ENCODE results near the gene TEKTIP1.

The TEKTIP1 gene

GRCh38 chr19:3586127-3586626, 47.2 kb downstream of the TEKTIP1 start:
- H3K36me3 ChIP-seq (ENCODE audit: control insufficient read depth, insufficient read depth, low read length, severe bottlenecking): no peaks in the 10 kb centered on the region
- H3K4me1 ChIP-seq (ENCODE audit: control insufficient read depth, insufficient read depth, low read length): no peaks in the 10 kb centered on the region
- DNase-seq (ENCODE audit: low read depth): peak; percentile 39
- H3K9ac ChIP-seq (ENCODE audit: low read length): no peak overlapping the region
- H3K27me3 ChIP-seq (replicated peaks; ENCODE audit: control insufficient read depth, insufficient read depth, low read length): peaks cover 9% of the 10 kb centered on the region
- no peak overlapping the region for H3K4me3 ChIP-seq (ENCODE audit: low read length)
- no peaks in the 10 kb centered on the region for H3K9me3 ChIP-seq (ENCODE audit: control insufficient read depth, low read length)

GRCh38 chr19:3586707-3587346, 47.9 kb downstream of the TEKTIP1 start:
- no peak overlapping the region for H3K4me3 ChIP-seq (ENCODE audit: low read length)
- H3K9me3 ChIP-seq (ENCODE audit: control insufficient read depth, low read length): no peaks in the 10 kb centered on the region
- no peaks in the 10 kb centered on the region for H3K4me1 ChIP-seq (ENCODE audit: control insufficient read depth, insufficient read depth, low read length)
- H3K36me3 ChIP-seq (ENCODE audit: control insufficient read depth, insufficient read depth, low read length, severe bottlenecking): no peaks in the 10 kb centered on the region
- no peak for DNase-seq (ENCODE audit: low read depth)
- peaks cover 9% of the 10 kb centered on the region for H3K27me3 ChIP-seq (replicated peaks; ENCODE audit: control insufficient read depth, insufficient read depth, low read length)
- no peak overlapping the region for H3K9ac ChIP-seq (ENCODE audit: low read length)

- Histone ChIP-seq H3K4me3 (ENCODE audit: low read length) (no peak overlapping the region), H3K4me1 (ENCODE audit: control insufficient read depth, insufficient read depth, low read length) (no peaks in the 10 kb centered on the region), H3K27me3 (replicated peaks; ENCODE audit: control insufficient read depth, insufficient read depth, low read length) (peaks cover 18% of the 10 kb centered on the region), H3K9ac (ENCODE audit: low read length) (no peak overlapping the region), H3K9me3 (ENCODE audit: control insufficient read depth, low read length) (no peaks in the 10 kb centered on the region), H3K36me3 (ENCODE audit: control insufficient read depth, insufficient read depth, low read length, severe bottlenecking) (no peaks in the 10 kb centered on the region)
- no peak for DNase-seq (ENCODE audit: low read depth)
Observed at GRCh38 chr19:3589439-3589838, 50.5 kb downstream of the TEKTIP1 start.

- H3K4me3 ChIP-seq (ENCODE audit: low read length): no peak overlapping the region
- no peak for DNase-seq (ENCODE audit: low read depth)
- peaks cover 18% of the 10 kb centered on the region for H3K27me3 ChIP-seq (replicated peaks; ENCODE audit: control insufficient read depth, insufficient read depth, low read length)
- no peaks in the 10 kb centered on the region for H3K9me3 ChIP-seq (ENCODE audit: control insufficient read depth, low read length)
- H3K9ac ChIP-seq (ENCODE audit: low read length): no peak overlapping the region
- no peaks in the 10 kb centered on the region for H3K4me1 ChIP-seq (ENCODE audit: control insufficient read depth, insufficient read depth, low read length)
- H3K36me3 ChIP-seq (ENCODE audit: control insufficient read depth, insufficient read depth, low read length, severe bottlenecking): no peaks in the 10 kb centered on the region
Observed at GRCh38 chr19:3589949-3590348, 51.0 kb downstream of the TEKTIP1 start.

GRCh38 chr19:3590991-3591659, 52.2 kb downstream of the TEKTIP1 start:
- H3K4me3 ChIP-seq (ENCODE audit: low read length): no peak overlapping the region
- no peaks in the 10 kb centered on the region for H3K9me3 ChIP-seq (ENCODE audit: control insufficient read depth, low read length)
- H3K27me3 ChIP-seq (replicated peaks; ENCODE audit: control insufficient read depth, insufficient read depth, low read length): peaks cover 12% of the 10 kb centered on the region
- no peaks in the 10 kb centered on the region for H3K36me3 ChIP-seq (ENCODE audit: control insufficient read depth, insufficient read depth, low read length, severe bottlenecking)
- DNase-seq (ENCODE audit: low read depth): no peak
- H3K4me1 ChIP-seq (ENCODE audit: control insufficient read depth, insufficient read depth, low read length): no peaks in the 10 kb centered on the region
- H3K9ac ChIP-seq (ENCODE audit: low read length): no peak overlapping the region

- no peak overlapping the region for H3K4me3 ChIP-seq (ENCODE audit: low read length)
- H3K27me3 ChIP-seq (replicated peaks; ENCODE audit: control insufficient read depth, insufficient read depth, low read length): peaks cover 8% of the 10 kb centered on the region
Observed at GRCh38 chr19:3591876-3592613, 53.1 kb downstream of the TEKTIP1 start.

GRCh38 chr19:3593156-3593555, 54.2 kb downstream of the TEKTIP1 start:
- Histone ChIP-seq H3K36me3 (ENCODE audit: control insufficient read depth, insufficient read depth, low read length, severe bottlenecking) (no peaks in the 10 kb centered on the region), H3K4me1 (ENCODE audit: control insufficient read depth, insufficient read depth, low read length) (no peaks in the 10 kb centered on the region), H3K27me3 (replicated peaks; ENCODE audit: control insufficient read depth, insufficient read depth, low read length) (peaks cover 8% of the 10 kb centered on the region), H3K4me3 (ENCODE audit: low read length) (no peak overlapping the region), H3K9ac (ENCODE audit: low read length) (no peak overlapping the region), H3K9me3 (ENCODE audit: control insufficient read depth, low read length) (no peaks in the 10 kb centered on the region)
- no peak for DNase-seq (ENCODE audit: low read depth)

More at GRCh38 chr19:3591876-3592613, 53.1 kb downstream of the TEKTIP1 start:
- no peaks in the 10 kb centered on the region for H3K4me1 ChIP-seq (ENCODE audit: control insufficient read depth, insufficient read depth, low read length)
- H3K9ac ChIP-seq (ENCODE audit: low read length): no peak overlapping the region
- peak; percentile 24 for DNase-seq (ENCODE audit: low read depth)
- no peaks in the 10 kb centered on the region for H3K9me3 ChIP-seq (ENCODE audit: control insufficient read depth, low read length)
- H3K36me3 ChIP-seq (ENCODE audit: control insufficient read depth, insufficient read depth, low read length, severe bottlenecking): no peaks in the 10 kb centered on the region

Measured in adipocyte (in vitro differentiated cells).